Measurements from ENCODE around the gene TECPR1. TPM values are rescaled to one million over a fixed set of nuclear protein-coding genes. Genes with fewer than 3 reads are reported as not detected.

Gene TECPR1
- total and polyA plus RNA-seq, 2 donors (not counting 1 experiment from before 2014, with no cell fraction given): 3.7 to 39.0 TPM

DNA sequence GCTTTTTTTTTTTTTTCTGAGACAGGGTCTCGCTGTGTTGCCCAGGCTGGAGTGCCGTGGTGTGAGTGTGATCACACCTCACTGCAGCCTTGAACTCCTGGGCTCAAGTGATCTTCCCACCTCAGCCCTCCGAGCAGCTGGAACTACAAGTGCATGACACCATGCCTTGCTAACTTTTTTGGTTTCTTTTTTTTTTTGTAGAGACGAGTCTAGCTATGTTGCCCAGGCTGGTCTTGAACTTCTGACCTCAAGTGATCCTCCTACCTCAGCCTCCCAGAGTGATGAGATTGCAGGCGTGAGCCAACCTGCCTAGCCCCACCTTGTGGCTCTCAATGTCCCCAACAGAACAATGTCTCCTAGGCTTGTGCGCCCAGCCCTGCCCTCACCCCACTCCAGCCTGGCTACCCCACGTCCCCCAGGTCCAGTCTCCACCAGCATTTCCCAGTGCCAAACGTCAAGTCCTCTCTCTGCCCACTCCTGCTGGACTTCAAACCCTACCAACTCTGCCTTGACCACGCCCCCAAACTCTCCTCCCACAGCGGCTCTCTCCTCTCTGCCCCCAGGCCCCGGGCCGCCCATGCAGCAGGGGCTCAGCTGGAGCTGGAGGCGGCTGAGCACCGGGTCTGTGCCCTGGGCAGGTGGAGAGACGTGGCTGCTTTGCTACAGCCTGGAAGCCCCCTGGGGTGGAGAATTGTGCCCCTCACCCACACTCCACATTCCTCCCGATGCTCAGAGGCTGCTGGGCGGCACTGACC, 21.9 kb downstream of the TECPR1 start:
- Histone ChIP-seq H3K79me2 (ENCODE audit: control insufficient read depth, insufficient read depth, low read length) (no peaks in the 10 kb centered on the region), H3K4me1 (ENCODE audit: control insufficient read depth, extremely low read depth, insufficient read depth, low read length) (no peaks in the 10 kb centered on the region), H3K27me3 (ENCODE audit: control insufficient read depth, insufficient read depth, low read length) (no peaks in the 10 kb centered on the region), H3K27ac (ENCODE audit: insufficient read depth, low read length) (no peak overlapping the region), H4K20me1 (ENCODE audit: control insufficient read depth, extremely low read depth, insufficient read depth, low read length) (no peaks in the 10 kb centered on the region), H3K4me3 (replicated peaks in 1 of 4; ENCODE audit: control extremely low read depth in 1 of 4, insufficient read depth in 1 of 4, low read depth in 3 of 4, low read length in 4 of 4) (no peak overlapping the region), H3K4me2 (ENCODE audit: extremely low read depth, insufficient read depth, low read length) (no peak overlapping the region), H3K9ac (ENCODE audit: insufficient read depth, low read length) (no peak overlapping the region), H3K9me3 (ENCODE audit: control insufficient read depth, insufficient read depth, low read depth, low read length) (no peaks in the 10 kb centered on the region), H3K36me3 (ENCODE audit: control insufficient read depth, insufficient read depth, low read length) (peaks cover 3% of the 10 kb centered on the region), H2AFZ (ENCODE audit: low read length) (no peak overlapping the region)
- TF ChIP-seq, protein P1, sequence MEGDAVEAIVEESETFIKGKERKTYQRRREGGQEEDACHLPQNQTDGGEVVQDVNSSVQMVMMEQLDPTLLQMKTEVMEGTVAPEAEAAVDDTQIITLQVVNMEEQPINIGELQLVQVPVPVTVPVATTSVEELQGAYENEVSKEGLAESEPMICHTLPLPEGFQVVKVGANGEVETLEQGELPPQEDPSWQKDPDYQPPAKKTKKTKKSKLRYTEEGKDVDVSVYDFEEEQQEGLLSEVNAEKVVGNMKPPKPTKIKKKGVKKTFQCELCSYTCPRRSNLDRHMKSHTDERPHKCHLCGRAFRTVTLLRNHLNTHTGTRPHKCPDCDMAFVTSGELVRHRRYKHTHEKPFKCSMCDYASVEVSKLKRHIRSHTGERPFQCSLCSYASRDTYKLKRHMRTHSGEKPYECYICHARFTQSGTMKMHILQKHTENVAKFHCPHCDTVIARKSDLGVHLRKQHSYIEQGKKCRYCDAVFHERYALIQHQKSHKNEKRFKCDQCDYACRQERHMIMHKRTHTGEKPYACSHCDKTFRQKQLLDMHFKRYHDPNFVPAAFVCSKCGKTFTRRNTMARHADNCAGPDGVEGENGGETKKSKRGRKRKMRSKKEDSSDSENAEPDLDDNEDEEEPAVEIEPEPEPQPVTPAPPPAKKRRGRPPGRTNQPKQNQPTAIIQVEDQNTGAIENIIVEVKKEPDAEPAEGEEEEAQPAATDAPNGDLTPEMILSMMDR (conservative IDR thresholded peaks at IDR 0.05 in 1 of 2, IDR thresholded peaks at IDR 0.05 in 1 of 2; ENCODE audit: low read depth in 1 of 2, low read length in 2 of 2): no peak
- no peak for TF ChIP-seq EZH2 (IDR thresholded peaks at IDR 0.05; ENCODE audit: low read length, missing control alignments)
- no peak for DNase-seq (ENCODE audit: low read depth in 2 of 2)

DNA sequence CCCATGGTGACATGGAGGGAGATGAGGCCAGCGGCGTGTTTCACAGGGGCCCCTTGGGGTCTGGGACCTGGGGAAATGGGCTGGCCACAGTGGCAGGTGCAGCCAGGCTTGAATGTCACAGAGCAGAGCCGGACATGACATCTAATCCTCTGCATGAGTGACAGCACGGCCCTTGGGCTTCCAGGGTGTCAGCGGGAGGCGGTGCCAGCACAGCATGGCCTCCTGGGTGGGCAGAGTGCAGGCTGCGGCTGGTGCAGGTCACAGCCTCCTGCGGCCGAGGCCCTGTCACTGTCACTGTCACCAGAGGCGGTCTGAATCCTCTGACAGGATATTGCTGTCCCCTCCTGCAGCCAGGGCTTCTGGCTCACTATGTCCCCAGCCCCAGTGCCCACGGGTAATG, 22.6 kb downstream of the TECPR1 start:
- Histone ChIP-seq H3K79me2 (ENCODE audit: control insufficient read depth, insufficient read depth, low read length) (no peaks in the 10 kb centered on the region), H3K4me1 (ENCODE audit: control insufficient read depth, extremely low read depth, insufficient read depth, low read length) (no peaks in the 10 kb centered on the region), H3K9me3 (ENCODE audit: control insufficient read depth, insufficient read depth, low read depth, low read length) (no peaks in the 10 kb centered on the region), H3K36me3 (ENCODE audit: control insufficient read depth, insufficient read depth, low read length) (peaks cover 3% of the 10 kb centered on the region), H3K4me3 (replicated peaks in 1 of 4; ENCODE audit: control extremely low read depth in 1 of 4, insufficient read depth in 1 of 4, low read depth in 3 of 4, low read length in 4 of 4) (no peak overlapping the region), H4K20me1 (ENCODE audit: control insufficient read depth, extremely low read depth, insufficient read depth, low read length) (no peaks in the 10 kb centered on the region), H3K27me3 (ENCODE audit: control insufficient read depth, insufficient read depth, low read length) (no peaks in the 10 kb centered on the region), H2AFZ (ENCODE audit: low read length) (no peak overlapping the region), H3K4me2 (ENCODE audit: extremely low read depth, insufficient read depth, low read length) (no peak overlapping the region), H3K27ac (ENCODE audit: insufficient read depth, low read length) (no peak overlapping the region), H3K9ac (ENCODE audit: insufficient read depth, low read length) (no peak overlapping the region)
- no peak for DNase-seq (ENCODE audit: low read depth in 2 of 2)
- TF ChIP-seq, protein P1 (conservative IDR thresholded peaks at IDR 0.05 in 1 of 2, IDR thresholded peaks at IDR 0.05 in 1 of 2; ENCODE audit: low read depth in 1 of 2, low read length in 2 of 2): no peak
- TF ChIP-seq EZH2 (IDR thresholded peaks at IDR 0.05; ENCODE audit: low read length, missing control alignments): no peak

DNA sequence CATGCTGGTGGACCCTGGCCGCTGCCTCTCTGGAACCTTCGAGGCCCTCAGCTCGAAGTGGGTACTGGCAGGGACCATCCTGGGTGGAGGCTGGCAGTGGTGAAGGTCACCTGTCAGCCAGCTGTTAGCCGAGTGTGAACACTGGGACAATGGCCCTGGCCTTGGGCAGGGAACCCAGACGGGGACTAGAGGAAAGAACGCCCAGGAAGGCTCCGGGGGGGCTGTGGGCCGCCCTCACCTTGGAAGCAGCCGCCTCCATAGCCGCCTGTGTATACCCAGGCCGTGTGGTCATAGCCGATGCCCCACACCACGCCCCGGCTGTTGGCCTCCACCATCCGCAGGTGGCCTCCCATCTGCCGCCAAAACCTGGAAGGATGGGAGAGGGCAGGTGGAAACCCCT, 23.2 kb downstream of the TECPR1 start:
- Histone ChIP-seq H3K9ac (ENCODE audit: insufficient read depth, low read length) (no peak overlapping the region), H3K9me3 (ENCODE audit: control insufficient read depth, insufficient read depth, low read depth, low read length) (no peaks in the 10 kb centered on the region), H3K4me2 (ENCODE audit: extremely low read depth, insufficient read depth, low read length) (no peak overlapping the region), H3K4me3 (replicated peaks in 1 of 4; ENCODE audit: control extremely low read depth in 1 of 4, insufficient read depth in 1 of 4, low read depth in 3 of 4, low read length in 4 of 4) (no peak overlapping the region), H2AFZ (ENCODE audit: low read length) (no peak overlapping the region), H3K4me1 (ENCODE audit: control insufficient read depth, extremely low read depth, insufficient read depth, low read length) (no peaks in the 10 kb centered on the region), H3K27ac (ENCODE audit: insufficient read depth, low read length) (no peak overlapping the region), H3K36me3 (ENCODE audit: control insufficient read depth, insufficient read depth, low read length) (peaks cover 3% of the 10 kb centered on the region), H3K79me2 (ENCODE audit: control insufficient read depth, insufficient read depth, low read length) (no peaks in the 10 kb centered on the region), H3K27me3 (ENCODE audit: control insufficient read depth, insufficient read depth, low read length) (no peaks in the 10 kb centered on the region), H4K20me1 (ENCODE audit: control insufficient read depth, extremely low read depth, insufficient read depth, low read length) (no peaks in the 10 kb centered on the region)
- TF ChIP-seq, protein P1 (conservative IDR thresholded peaks at IDR 0.05 in 1 of 2, IDR thresholded peaks at IDR 0.05 in 1 of 2; ENCODE audit: low read depth in 1 of 2, low read length in 2 of 2): no peak
- TF ChIP-seq EZH2 (IDR thresholded peaks at IDR 0.05; ENCODE audit: low read length, missing control alignments): no peak
- no peak for DNase-seq (ENCODE audit: low read depth in 2 of 2)
